AG04449 (cell line): ENCODE measurements around the gene SYNGAP1.

Experiments used
- CTCF ChIA-PET: fragments of 350-600 bp; formaldehyde crosslinking; extraction: SDS; loops from one replicate; lab custom pipeline; 2021; ENCODE audit warnings: antibody characterized with exemption; lab: Yijun Ruan, JAX
- POLR2A ChIA-PET: fragments of 400-600, 350-600 bp; formaldehyde crosslinking; extraction: SDS; loops from one replicate; lab custom pipeline; 2020; ENCODE audit warnings: antibody characterized with exemption, inconsistent platforms; lab: Yijun Ruan, JAX
- DNase-seq: peaks from one replicate; pipeline ENCODE4 v3.0.0-alpha.2; 2010; ENCODE audit warnings: low read depth, low spot score
- H3K4me3 ChIP-seq: 2 replicates; pipeline ENCODE4 v1.5.1; 2011; ENCODE audit warnings: low read depth, mild to moderate bottlenecking, control low read depth, low read length
- TF ChIP-seq, protein P1 (sequence below): IDR thresholded peaks from one replicate; pipeline ENCODE4 v1.5.1; 2011; ENCODE audit warnings: mild to moderate bottlenecking, moderate library complexity, low read length, control low read depth, inconsistent platforms; ENCODE audit not compliant: insufficient read depth; ENCODE audit errors: missing control alignments

Gene SYNGAP1

DNA sequence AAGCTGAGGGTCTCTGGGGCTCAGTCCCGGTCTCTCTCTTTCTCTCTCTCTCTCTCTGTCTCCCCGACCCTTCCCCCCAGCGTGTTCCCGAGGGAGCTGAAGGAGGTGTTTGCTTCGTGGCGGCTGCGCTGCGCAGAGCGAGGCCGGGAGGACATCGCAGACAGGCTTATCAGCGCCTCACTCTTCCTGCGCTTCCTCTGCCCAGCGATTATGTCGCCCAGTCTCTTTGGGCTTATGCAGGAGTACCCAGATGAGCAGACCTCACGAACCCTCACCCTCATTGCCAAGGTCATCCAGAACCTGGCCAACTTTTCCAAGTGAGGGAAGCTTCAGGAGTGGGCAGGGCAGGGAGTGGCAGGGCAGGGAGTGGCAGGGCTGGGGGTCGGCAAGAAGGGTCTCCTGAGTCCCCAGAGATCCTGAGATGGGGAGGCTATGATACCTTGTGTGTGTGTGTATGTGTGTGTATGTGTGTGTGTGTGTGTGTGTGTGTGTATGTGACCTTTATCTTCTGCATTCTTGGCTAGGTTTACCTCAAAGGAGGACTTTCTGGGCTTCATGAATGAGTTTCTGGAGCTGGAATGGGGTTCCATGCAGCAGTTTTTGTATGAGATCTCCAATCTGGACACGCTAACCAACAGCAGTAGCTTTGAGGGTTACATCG, 20.9 kb downstream of the SYNGAP1 start:
- TF ChIP-seq, protein P1, sequence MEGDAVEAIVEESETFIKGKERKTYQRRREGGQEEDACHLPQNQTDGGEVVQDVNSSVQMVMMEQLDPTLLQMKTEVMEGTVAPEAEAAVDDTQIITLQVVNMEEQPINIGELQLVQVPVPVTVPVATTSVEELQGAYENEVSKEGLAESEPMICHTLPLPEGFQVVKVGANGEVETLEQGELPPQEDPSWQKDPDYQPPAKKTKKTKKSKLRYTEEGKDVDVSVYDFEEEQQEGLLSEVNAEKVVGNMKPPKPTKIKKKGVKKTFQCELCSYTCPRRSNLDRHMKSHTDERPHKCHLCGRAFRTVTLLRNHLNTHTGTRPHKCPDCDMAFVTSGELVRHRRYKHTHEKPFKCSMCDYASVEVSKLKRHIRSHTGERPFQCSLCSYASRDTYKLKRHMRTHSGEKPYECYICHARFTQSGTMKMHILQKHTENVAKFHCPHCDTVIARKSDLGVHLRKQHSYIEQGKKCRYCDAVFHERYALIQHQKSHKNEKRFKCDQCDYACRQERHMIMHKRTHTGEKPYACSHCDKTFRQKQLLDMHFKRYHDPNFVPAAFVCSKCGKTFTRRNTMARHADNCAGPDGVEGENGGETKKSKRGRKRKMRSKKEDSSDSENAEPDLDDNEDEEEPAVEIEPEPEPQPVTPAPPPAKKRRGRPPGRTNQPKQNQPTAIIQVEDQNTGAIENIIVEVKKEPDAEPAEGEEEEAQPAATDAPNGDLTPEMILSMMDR: no peak
- POLR2A ChIA-PET: no interaction called here
- CTCF ChIA-PET: interaction anchor here (2.3 kb wide), 1 partner anchor 9 kb away, joined by 7 read pairs; no protein-coding TSS in a partner anchor
- no peak overlapping the region for H3K4me3 ChIP-seq
- no peak for DNase-seq

DNA sequence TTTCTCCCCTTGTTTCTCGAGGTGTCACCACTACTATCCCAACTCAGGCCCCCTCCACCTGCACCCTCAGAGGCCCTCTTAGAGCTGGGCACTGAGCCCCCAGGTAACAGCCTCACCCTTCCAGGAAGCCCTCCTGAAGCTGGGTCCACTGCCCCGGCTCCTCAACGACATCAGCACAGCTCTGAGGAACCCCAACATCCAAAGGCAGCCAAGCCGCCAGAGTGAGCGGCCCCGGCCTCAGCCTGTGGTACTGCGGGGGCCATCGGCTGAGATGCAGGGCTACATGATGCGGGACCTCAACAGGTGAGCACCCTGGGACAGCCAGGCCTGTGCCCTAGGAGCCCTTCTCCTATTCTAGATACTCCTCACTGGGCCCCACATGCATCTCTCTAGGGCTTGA, 21.6 kb downstream of the SYNGAP1 start:
- CTCF ChIA-PET: interaction anchor here (1.1 to 2.3 kb wide), 4 partner anchors 10 to 15 kb away, joined by 3 to 7 read pairs (median 5); partner anchors contain the start of gene ZBTB9
- TF ChIP-seq, protein P1: no peak
- POLR2A ChIA-PET: no interaction called here
- DNase-seq: no peak
- H3K4me3 ChIP-seq: no peak overlapping the region

DNA sequence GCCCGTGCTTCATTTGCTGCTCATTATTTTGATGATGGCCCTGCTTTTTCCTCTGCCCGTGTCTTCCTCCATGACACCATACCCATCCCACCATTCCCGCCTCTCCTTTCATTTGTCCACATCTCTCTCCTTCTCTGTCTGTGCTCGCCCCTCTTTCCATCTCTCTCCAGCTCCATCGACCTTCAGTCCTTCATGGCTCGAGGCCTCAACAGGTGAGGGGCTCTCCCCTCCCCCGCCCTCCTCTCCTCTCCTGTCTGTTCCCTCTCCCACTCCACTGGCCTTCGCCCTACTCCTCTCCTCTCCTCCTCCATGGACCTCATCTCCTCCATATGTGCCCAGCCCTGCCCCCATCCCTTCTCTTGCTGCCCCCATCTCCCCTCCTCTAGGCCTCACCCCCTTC, 22.4 kb downstream of the SYNGAP1 start:
- TF ChIP-seq, protein P1: no peak
- H3K4me3 ChIP-seq: no peak overlapping the region
- no peak for DNase-seq
- ChIA-PET POLR2A (no interaction called here), CTCF (interaction anchor here (1.1 to 1.4 kb wide), 3 partner anchors 12 to 16 kb away, joined by 3 to 5 read pairs (median 5); partner anchors contain the start of gene ZBTB9)

DNA sequence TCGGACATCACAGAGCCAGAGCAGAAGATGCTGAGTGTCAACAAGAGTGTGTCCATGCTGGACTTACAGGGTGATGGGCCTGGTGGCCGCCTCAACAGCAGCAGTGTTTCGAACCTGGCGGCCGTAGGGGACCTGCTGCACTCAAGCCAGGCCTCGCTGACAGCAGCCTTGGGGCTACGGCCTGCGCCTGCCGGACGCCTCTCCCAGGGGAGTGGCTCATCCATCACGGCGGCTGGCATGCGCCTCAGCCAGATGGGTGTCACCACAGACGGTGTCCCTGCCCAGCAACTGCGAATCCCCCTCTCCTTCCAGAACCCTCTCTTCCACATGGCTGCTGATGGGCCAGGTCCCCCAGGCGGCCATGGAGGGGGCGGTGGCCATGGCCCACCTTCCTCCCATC, 23.2 kb downstream of the SYNGAP1 start:
- no peak overlapping the region for H3K4me3 ChIP-seq
- POLR2A ChIA-PET: no interaction called here
- CTCF ChIA-PET: no interaction called here
- DNase-seq: no peak
- TF ChIP-seq, protein P1: no peak

DNA sequence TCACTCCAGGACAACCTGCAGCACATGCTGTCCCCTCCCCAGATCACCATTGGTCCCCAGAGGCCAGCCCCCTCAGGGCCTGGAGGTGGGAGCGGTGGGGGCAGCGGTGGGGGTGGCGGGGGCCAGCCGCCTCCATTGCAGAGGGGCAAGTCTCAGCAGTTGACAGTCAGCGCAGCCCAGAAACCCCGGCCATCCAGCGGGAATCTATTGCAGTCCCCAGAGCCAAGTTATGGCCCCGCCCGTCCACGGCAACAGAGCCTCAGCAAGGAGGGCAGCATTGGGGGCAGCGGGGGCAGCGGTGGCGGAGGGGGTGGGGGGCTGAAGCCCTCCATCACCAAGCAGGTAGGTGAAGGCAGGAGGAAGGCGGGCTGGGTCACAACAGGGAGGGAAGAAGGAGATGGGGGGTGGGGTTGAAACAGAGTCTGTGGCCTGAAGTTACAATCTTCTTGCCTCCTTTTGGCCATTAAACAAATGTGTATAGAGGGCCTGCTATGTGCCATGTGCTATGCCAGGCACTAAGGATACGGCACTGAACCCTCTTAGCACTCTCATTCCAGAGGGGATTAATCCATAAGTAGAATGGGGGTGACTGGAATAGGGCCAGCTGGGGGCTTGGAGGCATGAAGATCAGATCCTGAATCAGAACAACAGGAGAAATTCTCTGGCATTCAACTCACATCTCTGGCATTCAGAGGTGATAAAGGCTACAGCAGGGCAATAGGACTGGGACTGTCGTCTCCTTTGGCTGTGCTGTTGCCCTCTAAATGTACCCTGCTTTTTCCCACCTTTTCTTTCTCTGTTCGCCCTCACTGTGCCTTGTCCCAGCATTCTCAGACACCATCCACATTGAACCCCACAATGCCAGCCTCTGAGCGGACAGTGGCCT, 24.0 kb downstream of the SYNGAP1 start:
- no peak for DNase-seq
- no peak overlapping the region for H3K4me3 ChIP-seq
- TF ChIP-seq, protein P1: no peak
- ChIA-PET POLR2A (no interaction called here), CTCF (interaction anchor here (1.1 to 1.6 kb wide), 3 partner anchors 8 to 60 kb away, joined by 3 read pairs; no protein-coding TSS in a partner anchor)
